ENCODE data around the gene ACSF3.

DNA sequence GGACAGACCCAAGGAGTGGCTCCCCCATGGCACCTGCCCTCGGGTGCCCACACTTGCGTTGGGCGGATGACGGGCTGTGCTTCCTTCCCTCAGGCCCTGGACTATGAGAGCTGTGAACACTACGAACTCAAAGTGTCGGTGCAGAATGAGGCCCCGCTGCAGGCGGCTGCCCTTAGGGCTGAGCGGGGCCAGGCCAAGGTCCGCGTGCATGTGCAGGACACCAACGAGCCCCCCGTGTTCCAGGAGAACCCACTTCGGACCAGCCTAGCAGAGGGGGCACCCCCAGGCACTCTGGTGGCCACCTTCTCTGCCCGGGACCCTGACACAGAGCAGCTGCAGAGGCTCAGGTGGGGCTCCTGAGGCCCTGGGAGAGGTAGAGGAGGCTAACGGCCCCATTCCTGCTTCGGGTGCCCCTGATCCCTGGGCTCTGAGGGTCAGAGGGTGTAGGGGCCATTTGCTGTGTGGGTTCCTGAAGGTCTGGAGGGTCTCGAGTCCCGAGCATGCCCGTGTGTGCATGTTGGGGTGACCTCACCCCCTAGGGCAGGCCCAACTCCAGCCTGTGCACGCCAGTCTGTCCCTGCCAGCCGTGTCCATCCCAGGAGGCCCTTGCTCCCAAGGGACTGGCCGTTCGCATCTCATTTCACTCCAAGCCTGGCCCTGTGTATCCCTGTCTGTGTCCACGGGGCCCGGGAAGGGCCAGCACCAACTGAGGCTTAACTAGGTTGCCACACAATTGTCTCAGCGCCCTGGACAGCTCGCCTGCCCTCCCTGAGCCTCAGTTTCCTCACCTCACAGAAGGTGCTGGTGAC is 96.7 kb downstream of the ACSF3 start:
- TF ChIP-seq, protein P1, sequence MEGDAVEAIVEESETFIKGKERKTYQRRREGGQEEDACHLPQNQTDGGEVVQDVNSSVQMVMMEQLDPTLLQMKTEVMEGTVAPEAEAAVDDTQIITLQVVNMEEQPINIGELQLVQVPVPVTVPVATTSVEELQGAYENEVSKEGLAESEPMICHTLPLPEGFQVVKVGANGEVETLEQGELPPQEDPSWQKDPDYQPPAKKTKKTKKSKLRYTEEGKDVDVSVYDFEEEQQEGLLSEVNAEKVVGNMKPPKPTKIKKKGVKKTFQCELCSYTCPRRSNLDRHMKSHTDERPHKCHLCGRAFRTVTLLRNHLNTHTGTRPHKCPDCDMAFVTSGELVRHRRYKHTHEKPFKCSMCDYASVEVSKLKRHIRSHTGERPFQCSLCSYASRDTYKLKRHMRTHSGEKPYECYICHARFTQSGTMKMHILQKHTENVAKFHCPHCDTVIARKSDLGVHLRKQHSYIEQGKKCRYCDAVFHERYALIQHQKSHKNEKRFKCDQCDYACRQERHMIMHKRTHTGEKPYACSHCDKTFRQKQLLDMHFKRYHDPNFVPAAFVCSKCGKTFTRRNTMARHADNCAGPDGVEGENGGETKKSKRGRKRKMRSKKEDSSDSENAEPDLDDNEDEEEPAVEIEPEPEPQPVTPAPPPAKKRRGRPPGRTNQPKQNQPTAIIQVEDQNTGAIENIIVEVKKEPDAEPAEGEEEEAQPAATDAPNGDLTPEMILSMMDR (IDR thresholded peaks at IDR 0.05 in 4 of 5, conservative IDR thresholded peaks at IDR 0.05 in 1 of 5): no peak
- TF ChIP-seq POLR2A (IDR thresholded peaks at IDR 0.05): no peak

Data from gastrocnemius medialis (tissue), 4 donors.